ENCODE data around the gene PTPRM. TPM values are rescaled to one million over a fixed set of nuclear protein-coding genes. Genes with fewer than 3 reads are reported as not detected.

The PTPRM gene
- polyA plus RNA-seq, 2 of the 4 experiments (the other 2 are of a cell fraction), result 44.5 to 199 TPM

DNA sequence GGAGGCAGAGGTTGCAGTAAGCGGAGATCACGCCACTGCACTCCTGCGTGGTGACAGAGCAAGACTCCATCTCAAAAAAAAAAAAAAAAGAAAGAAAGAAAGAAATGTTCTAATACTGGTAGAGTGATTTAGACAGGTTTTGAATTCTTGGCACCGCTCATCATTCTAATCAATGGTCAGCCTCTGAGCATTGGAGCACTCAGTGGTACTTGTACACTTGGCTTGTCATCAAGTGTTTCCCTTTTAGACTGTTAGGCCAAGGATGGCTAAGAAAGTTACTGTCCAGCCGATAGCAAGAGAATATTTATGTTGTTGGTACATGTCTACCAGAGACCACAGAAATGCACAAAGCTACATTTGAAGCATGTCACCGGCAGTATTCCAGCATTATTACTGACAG is 598.0 kb downstream of the PTPRM start:
- DNase-seq (ENCODE audit: low read depth in 1 of 2, low spot score in 1 of 2) (no peak), FAIRE-seq (no peak), ATAC-seq (no peak)
- CTCF ChIA-PET, result no interaction called here
- no peak for TF ChIP-seq RARB (CRISPR knock-in tag; IDR thresholded peaks at IDR 0.05)
- TF ChIP-seq NFE2L2 (conservative IDR thresholded peaks at IDR 0.05; ENCODE audit: low read length), result no peak
- no peak for TF ChIP-seq EHMT2 (IDR thresholded peaks at IDR 0.05; ENCODE audit: low read depth)
- no peak for TF ChIP-seq BHLHE40 (IDR thresholded peaks at IDR 0.05; ENCODE audit: low read depth, low read length)
- TF ChIP-seq, protein P1, sequence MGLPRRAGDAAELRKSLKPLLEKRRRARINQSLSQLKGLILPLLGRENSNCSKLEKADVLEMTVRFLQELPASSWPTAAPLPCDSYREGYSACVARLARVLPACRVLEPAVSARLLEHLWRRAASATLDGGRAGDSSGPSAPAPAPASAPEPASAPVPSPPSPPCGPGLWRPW (IDR thresholded peaks at IDR 0.05), result no peak
- TF ChIP-seq RFX5 (IDR thresholded peaks at IDR 0.05), result no peak
- TF ChIP-seq JUNB (IDR thresholded peaks at IDR 0.05), result no peak
- no peak for TF ChIP-seq CHD4 (IDR thresholded peaks at IDR 0.05; ENCODE audit: borderline replicate concordance)
- TF ChIP-seq, protein P2, sequence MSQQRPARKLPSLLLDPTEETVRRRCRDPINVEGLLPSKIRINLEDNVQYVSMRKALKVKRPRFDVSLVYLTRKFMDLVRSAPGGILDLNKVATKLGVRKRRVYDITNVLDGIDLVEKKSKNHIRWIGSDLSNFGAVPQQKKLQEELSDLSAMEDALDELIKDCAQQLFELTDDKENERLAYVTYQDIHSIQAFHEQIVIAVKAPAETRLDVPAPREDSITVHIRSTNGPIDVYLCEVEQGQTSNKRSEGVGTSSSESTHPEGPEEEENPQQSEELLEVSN (IDR thresholded peaks at IDR 0.05; ENCODE audit: borderline replicate concordance, low read depth), result no peak
- Histone ChIP-seq H3K4me2 (no peak overlapping the region), H3K9me3 (no peaks in the 10 kb centered on the region), H3K4me3 (no peak overlapping the region), H3K4me1 (no peaks in the 10 kb centered on the region; the same call in 2 of the 3 replicates), H3K27ac (no peak overlapping the region)
- POLR2A ChIA-PET, result no interaction called here
- WGBS (ENCODE audit: missing lambda C conversion rate), result 91% methylated on average over 6 of the region's 6 CpGs

DNA sequence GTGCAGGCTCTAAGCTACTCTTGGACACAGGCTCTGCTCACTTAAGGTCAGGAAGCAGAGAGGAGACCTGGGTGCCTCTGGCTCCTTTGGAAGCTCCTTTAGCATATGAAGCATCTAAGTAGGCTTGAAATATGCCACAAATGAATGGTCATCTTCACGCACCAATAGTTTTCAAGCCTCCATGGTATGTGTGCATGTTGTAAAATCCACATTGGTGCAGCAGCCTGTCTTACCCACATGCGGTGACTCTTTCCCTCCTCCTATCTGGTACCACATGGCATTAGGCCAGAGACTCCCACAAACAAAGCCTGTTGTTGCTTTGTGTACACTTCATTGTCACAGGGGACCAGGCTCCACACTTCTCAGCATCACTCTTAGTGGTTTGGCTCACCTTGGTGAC is 599.9 kb downstream of the PTPRM start:
- DNase-seq (ENCODE audit: low read depth in 1 of 2, low spot score in 1 of 2) (no peak), FAIRE-seq (no peak), ATAC-seq (no peak)
- H3K27ac ChIP-seq, result no peak overlapping the region
- H3K4me1 ChIP-seq, result no peaks in the 10 kb centered on the region
- TF ChIP-seq MAZ (IDR thresholded peaks at IDR 0.05; ENCODE audit: borderline replicate concordance, low read depth, low read length) (no peak), KDM1A (IDR thresholded peaks at IDR 0.05; ENCODE audit: low read depth) (no peak), JUNB (IDR thresholded peaks at IDR 0.05) (no peak), RCOR1 (IDR thresholded peaks at IDR 0.05; ENCODE audit: low read depth, low read length) (no peak), SMC3 (IDR thresholded peaks at IDR 0.05) (no peak), NPAS2 (CRISPR knock-in tag; IDR thresholded peaks at IDR 0.05; ENCODE audit: borderline replicate concordance) (no peak), JUN (IDR thresholded peaks at IDR 0.05) (no peak), POLR2AphosphoS2 (conservative IDR thresholded peaks at IDR 0.05; ENCODE audit: low read length) (no peak), HEYL (CRISPR knock-in tag; IDR thresholded peaks at IDR 0.05) (no peak), KDM5A (IDR thresholded peaks at IDR 0.05) (no peak)
- TF ChIP-seq, protein P1 (IDR thresholded peaks at IDR 0.05), result no peak
- TF ChIP-seq, protein P3, sequence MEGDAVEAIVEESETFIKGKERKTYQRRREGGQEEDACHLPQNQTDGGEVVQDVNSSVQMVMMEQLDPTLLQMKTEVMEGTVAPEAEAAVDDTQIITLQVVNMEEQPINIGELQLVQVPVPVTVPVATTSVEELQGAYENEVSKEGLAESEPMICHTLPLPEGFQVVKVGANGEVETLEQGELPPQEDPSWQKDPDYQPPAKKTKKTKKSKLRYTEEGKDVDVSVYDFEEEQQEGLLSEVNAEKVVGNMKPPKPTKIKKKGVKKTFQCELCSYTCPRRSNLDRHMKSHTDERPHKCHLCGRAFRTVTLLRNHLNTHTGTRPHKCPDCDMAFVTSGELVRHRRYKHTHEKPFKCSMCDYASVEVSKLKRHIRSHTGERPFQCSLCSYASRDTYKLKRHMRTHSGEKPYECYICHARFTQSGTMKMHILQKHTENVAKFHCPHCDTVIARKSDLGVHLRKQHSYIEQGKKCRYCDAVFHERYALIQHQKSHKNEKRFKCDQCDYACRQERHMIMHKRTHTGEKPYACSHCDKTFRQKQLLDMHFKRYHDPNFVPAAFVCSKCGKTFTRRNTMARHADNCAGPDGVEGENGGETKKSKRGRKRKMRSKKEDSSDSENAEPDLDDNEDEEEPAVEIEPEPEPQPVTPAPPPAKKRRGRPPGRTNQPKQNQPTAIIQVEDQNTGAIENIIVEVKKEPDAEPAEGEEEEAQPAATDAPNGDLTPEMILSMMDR (IDR thresholded peaks at IDR 0.05), result no peak
- TF ChIP-seq, protein P4, sequence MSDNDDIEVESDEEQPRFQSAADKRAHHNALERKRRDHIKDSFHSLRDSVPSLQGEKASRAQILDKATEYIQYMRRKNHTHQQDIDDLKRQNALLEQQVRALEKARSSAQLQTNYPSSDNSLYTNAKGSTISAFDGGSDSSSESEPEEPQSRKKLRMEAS (IDR thresholded peaks at IDR 0.05), result no peak
- 100% methylated on average over 2 of the region's 2 CpGs for WGBS (ENCODE audit: missing lambda C conversion rate)
- no peak overlapping the region for H3K4me3 ChIP-seq
- no peaks in the 10 kb centered on the region for H3K9me3 ChIP-seq
- ChIA-PET CTCF (no interaction called here), POLR2A (no interaction called here)
- no peak overlapping the region for H3K4me2 ChIP-seq

- CTCF ChIA-PET, result no interaction called here
- Histone ChIP-seq H3K9me3 (no peaks in the 10 kb centered on the region), H3K4me1 (no peaks in the 10 kb centered on the region), H3K4me3 (no peak overlapping the region), H3K4me2 (no peak overlapping the region), H3K27ac (no peak overlapping the region)
- no peak for FAIRE-seq
- DNase-seq (ENCODE audit: low read depth in 1 of 2, low spot score in 1 of 2), result no peak
- ATAC-seq, result no peak
- POLR2A ChIA-PET, result no interaction called here
- 99% methylated on average over 4 of the region's 4 CpGs for WGBS (ENCODE audit: missing lambda C conversion rate)
- TF ChIP-seq EP300 (IDR thresholded peaks at IDR 0.05) (no peak), TFCP2L1 (CRISPR knock-in tag; IDR thresholded peaks at IDR 0.05) (no peak)
These were observed 600.6 kb downstream of the PTPRM start for GRCh38 chr18:8167673-8168072.
